Measurements from ENCODE around the gene LOXHD1. TPM values are rescaled to one million over a fixed set of nuclear protein-coding genes. Genes with fewer than 3 reads are reported as not detected.

The LOXHD1 gene
- total RNA-seq, 4 donors from 2014 or later: 0.16 TPM; not detected in 3

GRCh38 chr18:46538376-46538775 is 118.6 kb downstream of the LOXHD1 start:
- in situ Hi-C loops (cut with MboI; ENCODE audit: low pct_ligation_motif_present in 1 of 4, low pct_unique_long_range_greater_than_20kb in 1 of 4, low sequenced_read_pairs in 3 of 4) (no loop called here), intact Hi-C loops (cut with DNase I; ENCODE audit: low total_unique reads) (no loop called here)
- 43 to 56% methylated on average over 1 to 3 of the region's 3 CpGs for WGBS, 2 donors (ENCODE audit: low coverage in 1 of 2)
- Histone ChIP-seq H3K27ac (no peak overlapping the region), H3K4me1 (no peaks in the 10 kb centered on the region), H3K27me3 (no peaks in the 10 kb centered on the region), H3K36me3 (no peaks in the 10 kb centered on the region), H3K9me3 (no peaks in the 10 kb centered on the region), H3K4me3 (no peak overlapping the region)
- DNase-seq: no peak
- TF ChIP-seq EP300 (IDR thresholded peaks at IDR 0.05; ENCODE audit: low read depth) (no peak), POLR2AphosphoS5 (IDR thresholded peaks at IDR 0.05) (no peak), POLR2A (IDR thresholded peaks at IDR 0.05) (no peak), CTCF (IDR thresholded peaks at IDR 0.05) (no peak)

- no peaks in the 10 kb centered on the region for H3K36me3 ChIP-seq
- in situ Hi-C loops (cut with MboI; ENCODE audit: low pct_ligation_motif_present in 1 of 4, low pct_unique_long_range_greater_than_20kb in 1 of 4, low sequenced_read_pairs in 3 of 4) (no loop called here), intact Hi-C loops (cut with DNase I; ENCODE audit: low total_unique reads) (no loop called here)
- H3K27me3 ChIP-seq: no peaks in the 10 kb centered on the region
- WGBS, 2 donors (ENCODE audit: low coverage in 1 of 2): 62 to 74% methylated on average over 2 to 11 of the region's 11 CpGs
- no peak for TF ChIP-seq CTCF (IDR thresholded peaks at IDR 0.05)
- TF ChIP-seq POLR2A (IDR thresholded peaks at IDR 0.05): no peak
- TF ChIP-seq POLR2AphosphoS5 (IDR thresholded peaks at IDR 0.05): no peak
- no peak for TF ChIP-seq EP300 (IDR thresholded peaks at IDR 0.05; ENCODE audit: low read depth)
- H3K27ac ChIP-seq: no peak overlapping the region
- H3K9me3 ChIP-seq: no peaks in the 10 kb centered on the region
- H3K4me3 ChIP-seq: no peak overlapping the region
- no peaks in the 10 kb centered on the region for H3K4me1 ChIP-seq
- DNase-seq: no peak
Measured at GRCh38 chr18:46536215-46536874, 120.7 kb downstream of the LOXHD1 start.

GRCh38 chr18:46531482-46531881 is 125.5 kb downstream of the LOXHD1 start:
- in situ Hi-C loops (cut with MboI; ENCODE audit: low pct_ligation_motif_present in 1 of 4, low pct_unique_long_range_greater_than_20kb in 1 of 4, low sequenced_read_pairs in 3 of 4): no loop called here
- 70% methylated on average over 2 of the region's 2 CpGs; no CpG with 5 or more reads in 1 of the 2 donors for WGBS, 2 donors (ENCODE audit: low coverage in 1 of 2)

GRCh38 chr18:46528037-46528436 is 129.0 kb downstream of the LOXHD1 start:
- no peak for DNase-seq
- no peaks in the 10 kb centered on the region for H3K9me3 ChIP-seq
- H3K27ac ChIP-seq: no peak overlapping the region
- intact Hi-C loops (cut with DNase I; ENCODE audit: low total_unique reads) (no loop called here), in situ Hi-C loops (cut with MboI; ENCODE audit: low pct_ligation_motif_present in 1 of 4, low pct_unique_long_range_greater_than_20kb in 1 of 4, low sequenced_read_pairs in 3 of 4) (no loop called here)
- 67 to 89% methylated on average over 1 to 3 of the region's 3 CpGs for whole genome bisulfite sequencing, 2 donors (ENCODE audit: low coverage in 1 of 2)
- TF ChIP-seq CTCF (IDR thresholded peaks at IDR 0.05) (no peak), POLR2AphosphoS5 (IDR thresholded peaks at IDR 0.05) (no peak), EP300 (IDR thresholded peaks at IDR 0.05; ENCODE audit: low read depth) (no peak), POLR2A (IDR thresholded peaks at IDR 0.05) (no peak)
- H3K4me3 ChIP-seq: no peak overlapping the region
- H3K36me3 ChIP-seq: no peaks in the 10 kb centered on the region
- no peaks in the 10 kb centered on the region for H3K4me1 ChIP-seq
- H3K27me3 ChIP-seq: no peaks in the 10 kb centered on the region

More at GRCh38 chr18:46531482-46531881, 125.5 kb downstream of the LOXHD1 start:
- intact Hi-C loops (cut with DNase I; ENCODE audit: low total_unique reads): no loop called here
- Histone ChIP-seq H3K4me3 (no peak overlapping the region), H3K36me3 (no peaks in the 10 kb centered on the region), H3K27me3 (no peaks in the 10 kb centered on the region), H3K9me3 (no peaks in the 10 kb centered on the region), H3K27ac (no peak overlapping the region), H3K4me1 (no peaks in the 10 kb centered on the region)
- no peak for DNase-seq
- TF ChIP-seq POLR2AphosphoS5 (IDR thresholded peaks at IDR 0.05): no peak
- no peak for TF ChIP-seq CTCF (IDR thresholded peaks at IDR 0.05)
- no peak for TF ChIP-seq POLR2A (IDR thresholded peaks at IDR 0.05)
- TF ChIP-seq EP300 (IDR thresholded peaks at IDR 0.05; ENCODE audit: low read depth): no peak
